DLD1 (cell line): ENCODE results near the gene APEH.
"Not testable (repeated sequence)": the region's sequence is repeated elsewhere in the genome, so short reads cannot be mapped to it uniquely, and the experiment has no call there.

ENCODE experiments used
- in situ Hi-C: cut with HindIII; loops from 2 replicates; pipeline ENCODE4 v1.10.0; 2017; ENCODE audit warnings: low sequenced_read_pairs

The APEH gene

DNA sequence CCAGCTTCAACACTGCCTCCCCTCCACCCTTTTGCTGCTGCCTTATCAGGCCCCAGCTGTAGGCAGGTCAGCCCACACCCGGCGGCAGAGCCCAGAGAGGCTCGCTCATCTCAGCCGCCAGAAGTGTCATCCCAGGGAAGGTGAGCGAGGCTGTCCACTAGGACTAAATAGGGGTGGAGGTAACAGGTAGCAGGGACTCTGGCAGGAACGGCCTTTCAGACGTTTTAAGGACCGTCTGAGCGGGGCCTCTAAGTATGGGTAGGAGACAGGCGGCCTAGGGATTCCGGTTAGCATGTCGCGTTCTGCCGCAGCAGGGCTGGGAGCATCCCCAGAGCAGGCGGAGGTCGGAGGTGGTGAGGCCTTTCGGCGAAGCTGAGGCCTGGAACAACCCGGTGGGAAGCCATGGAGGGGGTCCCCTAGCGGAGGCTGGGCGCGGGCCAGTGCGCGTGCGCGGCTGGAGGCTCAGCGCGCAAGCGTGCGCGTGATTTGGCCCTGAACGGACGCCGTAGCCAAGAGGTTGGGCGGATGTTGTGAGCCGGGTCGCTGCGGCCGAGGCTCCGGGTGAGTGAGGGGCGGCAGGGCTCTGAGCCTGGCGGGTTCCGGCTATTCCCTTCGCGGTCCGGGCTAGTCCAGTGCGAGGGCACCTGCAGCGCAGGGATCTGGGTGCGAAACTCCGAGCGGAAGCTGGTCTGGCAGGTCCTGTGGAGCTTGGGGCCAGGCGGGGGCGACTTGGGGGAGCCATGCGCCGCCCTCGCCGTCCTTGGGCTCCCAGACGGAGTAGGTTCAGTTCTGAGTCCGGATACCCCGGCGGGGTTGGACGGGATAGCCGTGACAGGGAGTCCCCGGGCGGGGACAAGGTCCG, 15.1 kb downstream of the APEH start, which contains the start of the genes MST1 and RNF123:
MST1 (minus strand) TSS at position 429 of the 862 bp plus-strand sequence. CDS start 783 bp downstream, outside the sequence.
RNF123 (plus strand) TSS at position 512 of the 862 bp plus-strand sequence. CDS start 1,609 bp downstream, outside the sequence.
- in situ Hi-C loops = no loop called here

DNA sequence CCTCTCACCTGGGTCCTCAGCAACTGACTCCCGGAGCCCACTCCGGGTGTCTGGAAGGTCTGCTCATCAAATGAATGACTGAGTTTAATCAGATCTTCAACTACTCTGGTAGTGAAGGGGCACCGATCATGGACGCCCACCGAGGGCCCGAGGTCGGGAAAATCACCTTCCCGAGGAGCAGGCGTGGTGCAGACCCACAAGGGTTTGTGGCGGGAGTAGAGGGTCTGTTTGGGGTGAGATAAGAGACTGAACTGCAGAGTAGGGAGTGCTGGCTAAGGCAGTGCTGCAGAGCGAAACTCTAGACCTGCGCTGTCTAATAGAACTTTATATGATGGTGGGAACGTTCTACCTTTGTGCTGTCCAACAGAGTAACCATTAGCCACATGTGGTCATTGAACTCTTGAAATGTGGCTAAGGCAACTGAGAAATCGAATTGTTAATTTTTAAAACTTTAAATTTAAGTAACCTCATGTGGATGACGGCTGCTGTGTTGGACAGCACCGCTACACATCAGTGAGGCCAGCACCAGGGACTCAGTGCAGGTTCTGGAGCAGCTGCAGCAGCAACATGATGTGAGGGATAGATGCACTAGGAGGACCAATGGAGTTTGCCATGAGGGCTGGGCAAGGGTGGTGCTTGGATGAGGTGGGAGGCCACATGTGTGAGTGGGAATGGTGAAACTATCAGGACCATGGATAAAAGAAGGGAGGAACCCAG, 15.9 kb downstream of the APEH start:
- in situ Hi-C loops = not testable (repeated sequence)

DNA sequence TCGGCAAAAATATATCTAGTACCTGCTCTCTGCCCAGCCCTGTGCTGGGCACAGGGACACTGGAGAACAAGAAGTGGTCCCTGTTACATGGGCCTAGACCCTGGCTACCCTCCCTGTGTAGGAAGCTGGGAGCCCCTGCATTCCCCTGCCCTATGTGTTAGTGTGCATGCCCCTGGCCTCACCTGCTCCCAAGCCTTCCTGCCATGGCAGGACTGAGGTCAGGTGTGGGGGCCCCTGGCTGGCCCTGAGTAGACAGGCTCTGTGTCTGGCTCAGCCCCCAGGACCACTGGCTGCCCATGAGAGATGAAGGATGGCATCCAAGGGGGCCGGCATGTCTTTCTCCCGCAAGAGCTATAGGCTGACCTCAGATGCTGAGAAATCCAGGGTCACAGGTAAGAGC, 16.7 kb downstream of the APEH start:
- in situ Hi-C loops = not testable (repeated sequence)

DNA sequence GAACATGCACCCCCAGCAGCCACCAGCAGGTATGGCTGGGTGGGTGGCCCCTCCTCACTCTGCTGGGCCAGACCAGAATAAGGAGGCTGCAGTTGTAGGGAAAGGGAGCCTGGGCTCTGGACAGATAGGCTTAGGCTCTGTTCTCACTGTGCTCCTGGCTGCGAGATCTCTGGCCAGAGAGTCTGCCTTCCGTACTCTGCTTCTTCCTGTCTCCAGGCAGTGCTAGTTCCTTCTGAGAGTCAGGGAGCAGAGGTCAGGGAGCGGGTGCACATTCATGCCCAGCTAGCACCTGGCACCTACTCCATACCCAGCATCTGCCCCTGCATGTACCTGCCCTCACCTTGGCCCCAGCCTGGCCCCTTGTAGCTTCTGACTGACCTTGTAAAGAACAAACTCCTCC, 17.3 kb downstream of the APEH start:
- in situ Hi-C loops = not testable (repeated sequence)

DNA sequence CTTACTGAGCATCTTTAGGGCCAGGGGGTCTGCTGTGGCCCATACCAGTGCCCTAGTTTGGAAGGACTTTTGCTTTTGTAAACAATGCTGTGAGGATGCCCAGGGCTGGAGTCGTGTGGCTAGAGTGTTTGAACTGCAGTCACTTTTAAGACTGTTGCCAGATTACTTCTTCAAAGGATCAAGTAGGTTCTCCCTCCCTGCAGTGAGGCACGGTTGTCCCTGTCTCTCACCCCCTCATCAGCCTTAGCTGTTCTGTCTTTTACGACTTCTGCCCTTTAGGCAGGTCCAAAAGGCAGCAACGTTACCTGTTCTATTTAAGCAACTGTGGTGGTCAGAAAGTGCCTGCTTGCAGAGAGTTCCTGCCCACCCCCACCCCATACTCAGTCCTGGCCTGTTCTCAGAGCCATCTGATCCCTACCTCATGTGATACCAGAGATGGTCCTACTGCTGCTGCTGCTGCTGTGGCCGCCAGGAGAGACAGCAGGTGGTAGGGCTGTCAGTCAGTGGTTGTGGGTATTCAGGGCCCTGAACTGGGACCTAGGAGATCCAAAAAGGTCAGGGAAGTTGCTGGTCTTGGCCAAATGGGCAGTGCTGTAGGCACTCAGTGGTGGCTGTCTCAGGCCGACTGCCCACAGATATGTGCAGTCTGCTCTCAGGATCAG, 20.4 kb downstream of the APEH start:
- in situ Hi-C loops = not testable (repeated sequence)

DNA sequence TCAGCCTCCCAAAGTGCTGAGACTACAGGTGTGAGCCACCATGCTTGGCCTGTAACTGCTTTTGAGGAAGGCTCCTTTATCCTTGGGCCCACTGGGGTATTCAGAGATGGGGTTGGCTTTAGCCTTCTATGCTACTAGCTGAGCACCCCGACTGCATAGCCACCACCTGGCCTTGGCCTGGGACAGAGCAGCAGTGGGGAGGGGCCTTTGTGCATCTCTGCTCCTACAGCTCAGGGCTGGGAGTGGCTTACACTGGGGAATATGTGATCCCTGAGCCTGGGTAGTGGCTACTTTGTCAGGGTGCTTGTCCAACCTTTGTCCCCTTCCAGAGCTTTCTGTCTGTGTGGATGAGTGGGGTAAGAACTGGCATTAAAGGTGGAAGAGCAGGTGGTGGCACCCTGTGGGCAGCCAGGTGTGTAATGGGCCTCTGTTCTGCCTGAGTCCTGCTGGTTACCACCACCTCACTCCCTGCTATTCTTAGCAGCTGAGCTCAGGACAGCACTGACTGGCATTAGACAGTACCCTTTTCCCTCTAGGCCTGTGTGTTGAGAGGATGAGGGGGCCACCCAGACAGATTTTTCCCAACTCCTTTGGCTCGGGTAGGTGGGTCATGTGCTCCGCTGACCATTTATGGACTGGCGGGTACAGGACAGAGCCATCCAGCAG, 21.3 kb downstream of the APEH start:
- in situ Hi-C loops = not testable (repeated sequence)

DNA sequence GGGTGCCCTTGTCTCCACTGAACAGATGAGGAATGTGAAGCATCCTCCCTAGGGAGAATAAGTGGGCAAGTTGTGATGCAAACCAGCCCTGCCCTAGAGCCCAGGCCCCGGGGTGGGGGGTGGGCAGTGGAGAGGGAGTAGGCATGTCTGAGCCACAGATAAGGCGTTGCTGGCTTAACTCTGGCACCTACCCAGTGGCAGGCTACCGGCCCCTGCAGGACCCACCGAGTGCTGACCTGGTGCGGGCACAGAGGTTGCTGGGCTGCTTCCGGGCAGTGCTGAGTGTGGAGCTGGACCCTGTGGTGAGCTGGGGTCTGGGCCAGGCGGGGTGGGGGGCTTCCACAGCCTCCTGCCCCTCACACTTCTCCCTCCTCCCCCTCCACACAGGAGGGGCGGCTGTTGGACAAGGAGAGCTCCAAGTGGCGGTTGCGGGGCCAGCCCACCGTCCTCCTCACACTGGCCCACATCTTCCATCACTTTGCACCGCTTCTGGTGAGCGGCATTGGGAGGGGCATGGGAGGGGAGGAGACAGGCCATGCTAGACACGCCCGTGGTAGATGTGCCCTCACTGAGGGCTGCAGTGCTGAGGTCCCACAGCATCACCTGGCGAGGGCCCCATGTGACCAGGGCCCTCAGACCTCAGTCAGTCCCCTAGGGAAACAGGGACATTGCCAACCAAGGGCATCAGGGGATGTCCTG, 25.3 kb downstream of the APEH start:
- in situ Hi-C loops = no loop called here

DNA sequence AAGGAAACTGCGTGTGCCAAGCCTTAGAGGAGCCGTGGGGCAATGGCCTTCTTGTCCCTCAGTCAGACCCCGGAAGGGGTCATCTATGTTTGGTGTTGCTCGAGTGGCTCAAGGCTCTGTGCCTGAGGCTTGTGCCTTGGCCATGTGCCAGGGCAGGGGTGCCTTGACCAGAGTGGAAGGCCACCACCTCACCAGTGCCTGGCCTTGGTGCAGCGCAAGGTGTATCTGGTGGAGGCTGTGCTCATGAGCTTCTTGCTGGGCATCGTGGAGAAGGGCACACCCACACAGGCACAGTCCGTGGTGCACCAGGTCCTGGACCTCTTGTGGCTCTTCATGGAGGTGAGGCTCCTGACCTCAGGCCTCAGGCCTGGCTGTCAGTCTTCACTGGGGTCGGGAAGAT, 25.9 kb downstream of the APEH start:
- in situ Hi-C loops = no loop called here

DNA sequence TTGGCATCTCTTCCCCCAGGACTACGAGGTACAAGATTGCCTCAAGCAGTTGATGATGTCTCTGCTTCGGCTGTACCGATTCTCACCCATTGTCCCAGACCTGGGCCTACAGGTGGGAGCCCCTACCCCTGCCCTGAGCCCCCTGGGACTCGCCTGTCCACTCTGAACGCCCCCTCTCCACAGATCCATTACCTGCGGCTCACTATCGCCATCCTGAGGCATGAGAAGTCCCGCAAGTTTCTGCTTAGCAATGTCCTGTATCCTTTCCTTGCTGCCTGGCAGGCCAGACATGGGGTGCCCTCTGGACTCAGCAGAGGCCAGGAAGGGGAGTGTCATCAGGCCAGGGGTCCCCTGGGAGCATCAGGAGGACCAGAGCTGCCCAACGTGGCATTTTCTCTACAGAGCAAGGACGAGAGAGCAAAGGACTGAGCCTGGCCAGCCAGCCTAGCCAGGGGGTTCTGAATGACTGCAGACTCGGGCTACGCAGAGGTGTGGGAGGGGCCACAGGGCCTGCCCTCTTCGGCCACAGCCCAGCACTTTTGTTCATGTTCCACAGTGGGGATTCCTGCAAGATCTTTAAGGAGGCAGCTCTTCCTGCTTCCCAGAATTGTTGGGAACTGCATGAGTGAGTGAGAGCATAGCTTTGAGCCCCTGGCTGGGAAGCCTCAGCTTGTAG, 26.4 kb downstream of the APEH start:
- in situ Hi-C loops = no loop called here

DNA sequence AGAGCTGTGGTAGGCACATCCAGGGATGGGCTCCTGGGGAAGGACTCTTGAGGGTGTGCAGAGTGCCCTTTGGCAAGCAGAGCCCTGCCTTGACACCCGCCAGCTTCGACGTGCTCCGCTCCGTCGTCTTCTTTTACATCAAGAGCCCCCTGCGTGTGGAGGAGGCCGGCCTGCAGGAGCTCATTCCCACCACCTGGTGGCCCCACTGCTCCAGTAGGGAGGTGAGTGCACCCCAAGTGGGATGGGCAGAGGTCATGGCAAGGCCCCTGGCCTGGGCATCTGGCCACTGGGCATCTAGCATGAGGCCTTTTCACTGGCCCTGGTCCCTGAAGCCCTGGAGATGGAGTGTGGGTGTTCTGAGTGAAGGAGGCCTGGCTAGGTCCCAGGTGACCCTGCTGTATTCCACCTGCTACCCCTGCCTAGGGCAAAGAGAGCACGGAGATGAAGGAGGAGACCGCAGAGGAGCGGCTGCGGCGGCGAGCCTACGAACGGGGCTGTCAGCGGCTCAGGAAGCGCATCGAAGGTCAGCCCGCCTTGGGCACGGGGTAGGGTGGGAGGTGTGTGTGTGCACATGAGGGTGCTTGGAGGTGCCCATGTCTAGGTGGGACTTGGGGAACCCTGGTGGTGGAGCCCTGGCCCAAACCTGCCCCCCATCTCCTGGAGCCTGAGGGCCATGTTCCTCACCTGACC, 27.4 kb downstream of the APEH start:
- in situ Hi-C loops = no loop called here

DNA sequence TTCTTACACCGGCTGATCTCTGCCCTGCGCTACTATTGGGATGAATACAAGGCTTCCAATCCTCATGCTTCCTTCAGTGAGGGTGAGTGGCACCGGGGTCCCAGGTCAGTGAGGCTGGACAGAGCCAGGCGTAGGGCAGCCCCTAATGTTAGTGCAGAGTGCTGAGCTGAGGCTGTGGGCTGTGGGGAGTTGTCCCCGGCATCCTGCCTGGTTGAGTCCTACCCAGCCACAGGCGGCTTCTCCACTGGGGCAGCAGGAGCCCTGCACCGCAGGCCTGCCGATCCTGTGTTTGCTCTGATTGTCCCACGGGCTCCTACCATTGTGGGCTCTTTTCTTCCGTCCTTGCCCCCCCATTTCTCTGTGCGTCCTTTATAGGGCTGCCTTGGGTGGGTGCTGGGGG, 28.5 kb downstream of the APEH start:
- in situ Hi-C loops = no loop called here

DNA sequence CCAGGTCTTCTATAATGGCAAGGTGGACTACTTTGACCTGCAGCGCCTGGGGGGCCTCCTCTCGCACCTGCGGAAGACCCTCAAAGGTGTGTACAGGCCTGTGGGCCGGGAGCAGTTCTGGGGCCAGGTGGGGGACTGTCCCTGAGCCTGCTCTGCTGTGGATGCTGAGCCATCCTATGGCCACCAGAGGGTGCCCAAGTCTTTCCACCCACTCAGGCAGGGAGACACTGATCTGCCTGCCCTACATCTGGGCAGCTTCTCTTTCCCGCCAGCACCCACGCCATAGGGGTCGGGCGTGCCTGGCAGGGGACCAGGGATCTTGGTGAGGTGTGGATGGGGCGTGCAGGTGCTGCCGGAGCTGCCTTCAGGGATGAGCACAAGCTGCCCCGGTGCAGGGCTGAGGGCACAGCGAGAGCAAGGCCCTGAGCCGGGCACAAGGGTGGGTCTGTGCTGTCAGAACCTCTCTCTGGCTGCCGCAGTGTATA, 29.3 kb downstream of the APEH start:
- in situ Hi-C loops = no loop called here

DNA sequence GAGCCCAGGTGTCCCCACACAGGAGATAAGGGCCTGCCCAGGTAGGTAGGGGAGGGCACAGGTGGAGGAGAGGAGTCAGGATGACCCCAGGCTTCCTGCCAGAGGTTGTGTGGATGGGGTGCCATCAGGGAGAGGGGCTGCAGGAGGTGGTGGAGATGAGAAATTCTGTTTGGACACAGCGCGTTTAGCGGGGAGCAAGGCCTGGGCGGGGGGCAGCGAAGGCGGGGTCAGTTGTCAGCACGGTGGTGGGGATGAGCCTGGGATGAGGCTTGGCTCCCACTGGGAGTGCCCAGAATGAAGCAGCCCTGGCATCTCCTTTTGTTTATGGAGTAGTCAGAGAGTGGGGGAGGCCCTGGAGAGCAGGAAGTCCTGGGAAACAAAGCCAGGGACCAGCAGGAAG, 29.8 kb downstream of the APEH start:
- in situ Hi-C loops = no loop called here

DNA sequence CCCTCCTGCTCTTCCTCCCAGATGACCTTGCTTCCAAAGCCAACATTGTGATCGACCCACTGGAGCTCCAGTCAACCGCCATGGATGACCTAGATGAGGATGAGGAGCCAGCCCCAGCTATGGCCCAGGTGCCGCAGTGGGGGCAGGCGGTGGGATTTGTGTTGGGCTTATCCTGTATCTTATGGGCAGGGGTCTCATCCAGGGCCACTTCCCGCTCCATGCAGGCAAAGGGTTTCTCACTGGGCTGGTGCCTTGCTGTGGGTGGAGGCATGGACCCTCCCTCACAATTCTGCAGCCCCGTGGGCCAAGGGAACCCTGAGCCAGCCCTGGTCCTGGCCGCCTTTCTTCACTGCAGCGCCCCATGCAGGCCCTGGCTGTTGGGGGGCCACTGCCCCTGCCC, 30.5 kb downstream of the APEH start:
- in situ Hi-C loops = no loop called here

DNA sequence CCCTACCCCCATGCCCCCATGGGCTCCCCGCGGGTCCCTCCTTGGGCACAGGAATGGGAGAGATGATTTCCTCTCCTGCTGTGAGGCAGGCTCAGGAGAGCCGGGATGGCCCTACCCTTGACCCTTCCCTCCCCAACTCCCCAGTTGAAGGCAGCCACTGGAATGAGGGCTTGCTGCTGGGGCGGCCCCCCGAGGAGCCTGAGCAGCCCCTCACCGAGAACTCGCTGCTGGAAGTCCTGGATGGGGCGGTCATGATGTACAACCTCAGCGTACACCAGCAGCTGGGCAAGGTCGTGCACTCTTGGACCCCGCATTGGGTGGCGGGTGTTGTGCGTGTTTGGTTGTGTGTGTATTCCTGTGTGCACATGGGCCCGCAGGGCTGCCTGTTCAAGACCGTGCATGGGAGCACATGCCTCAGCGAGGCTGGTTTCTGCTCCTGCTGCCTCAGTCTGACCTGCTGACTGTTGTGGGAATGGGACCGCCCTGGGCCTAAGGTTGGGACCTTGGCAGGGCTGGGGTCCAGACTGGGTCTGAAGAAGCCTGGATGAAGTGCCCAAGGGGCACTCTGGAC, 31.3 kb downstream of the APEH start:
- in situ Hi-C loops = no loop called here

DNA sequence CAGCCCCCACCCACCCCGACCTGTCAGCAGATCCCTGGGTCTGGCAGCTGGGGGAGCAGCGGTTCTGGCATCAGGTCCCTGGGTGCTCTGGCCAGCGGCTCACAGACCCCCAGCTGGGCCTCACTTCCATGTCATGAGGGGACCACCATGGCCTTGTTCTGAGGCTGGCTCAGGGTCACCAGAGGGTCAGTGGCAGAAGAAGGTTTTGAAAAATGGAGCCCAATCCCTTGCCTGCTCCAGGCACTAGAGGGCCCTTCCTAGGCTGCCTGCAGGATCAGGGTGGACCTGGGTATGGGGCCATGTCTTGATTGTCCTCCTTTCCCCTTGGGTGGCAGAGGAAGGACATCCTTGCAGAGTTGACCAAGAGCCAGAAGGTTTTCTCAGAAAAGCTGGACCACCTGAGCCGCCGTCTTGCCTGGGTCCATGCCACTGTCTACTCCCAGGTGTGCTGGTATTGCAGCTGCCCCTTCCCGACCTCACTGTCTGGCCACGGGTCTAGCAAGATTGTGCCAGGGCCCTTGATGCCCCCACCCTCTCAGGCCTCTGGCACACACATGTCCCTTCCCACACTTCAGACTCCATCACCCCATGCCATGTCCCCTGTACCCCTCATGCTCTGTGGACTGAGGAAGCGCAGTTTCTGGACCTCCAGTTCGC, 32.4 kb downstream of the APEH start:
- in situ Hi-C loops = no loop called here

DNA sequence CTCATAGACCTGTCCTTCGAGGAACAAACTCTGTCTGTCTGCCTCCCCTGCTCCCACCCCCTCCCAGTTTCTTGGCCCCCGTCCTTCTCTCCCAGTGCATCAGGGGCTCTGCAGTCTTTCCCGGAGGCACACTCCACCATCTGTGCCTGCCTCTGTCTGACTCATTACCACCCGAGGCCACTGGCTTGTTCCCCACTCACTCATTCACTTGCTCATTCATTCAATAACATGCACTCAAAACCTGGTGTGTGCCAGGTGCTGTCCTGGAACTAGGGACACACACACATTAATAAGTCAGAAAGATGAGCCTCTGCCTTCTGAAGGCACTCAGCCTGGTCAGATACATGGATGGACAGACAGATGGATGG, 32.9 kb downstream of the APEH start:
- in situ Hi-C loops = no loop called here

DNA sequence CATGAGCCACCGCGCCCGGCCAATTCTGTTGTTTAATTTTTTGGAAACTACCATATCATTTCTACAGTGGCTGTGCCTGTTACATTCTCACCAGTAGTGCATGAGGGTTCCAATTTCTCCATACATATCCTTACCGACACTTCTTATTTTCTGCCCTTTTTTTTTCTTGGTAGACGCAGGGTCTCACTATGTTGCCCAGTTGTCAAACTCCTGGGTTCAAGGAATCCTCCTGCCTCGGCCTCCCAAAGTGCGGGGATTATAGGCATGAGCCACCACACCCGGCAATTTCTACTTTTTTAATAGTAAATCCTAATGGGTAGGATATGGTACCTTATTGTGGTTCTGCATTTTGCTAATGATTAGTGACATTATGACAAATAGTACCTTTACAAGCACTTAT, 35.7 kb downstream of the APEH start:
- in situ Hi-C loops = no loop called here
